Cardiac septum (tissue), 1 donor: ENCODE measurements around the gene PRDM7. TPM values are rescaled to one million over a fixed set of nuclear protein-coding genes. Genes with fewer than 3 reads are reported as not detected.
"Not testable (repeated sequence)": the region's sequence is repeated elsewhere in the genome, so short reads cannot be mapped to it uniquely, and the experiment has no call there.

Experiments used
- DNase-seq: peaks from one replicate; pipeline ENCODE4 v3.0.0-alpha.2; 2020; ENCODE audit warnings: low spot score
- intact Hi-C: fragments of 100-400 bp; cut with DNase I; formaldehyde crosslinking; loops from one replicate; pipeline ENCODE4 v1.14.0; 2022
- total RNA-seq: library from RNA; stranded (reverse); fragmentation: NEBNext Ultra II Directional; extraction: Animal tissue kit (Norgen Biotek cat#: 25700); gene quantifications from one replicate; pipeline ENCODE4 v1.2.1, GENCODE V29; 2021
- donor health status: DM: no; HTN: no; CAD: no.

PRDM7 gene
- total RNA-seq, 1 donor from 2014 or later: not detected

GRCh38 chr16:90018652-90019542 is 58.2 kb downstream of the PRDM7 start, which contains the start of gene DBNDD1:
TSS of gene DBNDD1 (minus strand) at chr16:90019456. CDS start at chr16:90019341, 115 bp downstream.
- DNase-seq: no peak
- intact Hi-C loops: no loop called here

GRCh38 chr16:90018297-90018651 is 58.9 kb downstream of the PRDM7 start:
- no peak for DNase-seq
- intact Hi-C loops: no loop called here

- intact Hi-C loops: no loop called here
- no peak for DNase-seq
Observed at GRCh38 chr16:90016339-90016950, 60.7 kb downstream of the PRDM7 start.

DNA sequence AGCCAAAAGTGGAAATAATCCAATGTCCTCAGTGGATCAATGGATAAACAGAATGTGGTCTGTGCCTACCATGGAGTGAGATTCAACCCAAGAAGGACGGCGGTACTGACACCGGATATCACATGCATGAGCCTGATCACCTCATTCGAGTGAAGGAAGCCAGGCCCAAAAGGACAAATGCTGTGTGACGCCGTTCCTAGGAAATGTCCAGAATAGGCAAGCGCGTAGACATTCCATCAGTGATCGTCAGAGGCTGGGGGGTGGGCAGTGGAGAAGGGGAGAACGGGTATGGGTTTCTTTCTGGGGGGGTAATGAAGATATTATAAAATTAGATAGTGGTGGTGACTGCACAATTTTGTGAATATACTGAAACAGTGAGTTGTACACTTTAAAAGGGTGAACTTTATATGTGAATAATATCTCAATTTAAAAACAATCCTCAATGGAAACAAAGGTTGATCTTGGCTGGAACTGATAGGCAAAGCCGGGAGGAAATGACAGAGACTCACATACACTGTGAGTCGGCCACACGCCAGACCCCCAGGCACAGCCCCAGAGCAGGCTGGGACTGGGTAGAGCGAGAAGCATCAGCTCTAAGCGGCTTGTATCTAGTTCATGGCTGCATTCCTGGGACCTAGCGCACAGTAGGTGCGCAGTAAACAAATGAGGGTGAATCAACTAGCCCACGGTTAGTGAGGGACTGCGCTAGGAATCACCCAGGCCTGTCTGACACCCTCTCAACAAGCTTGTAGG is 61.4 kb downstream of the PRDM7 start:
- DNase-seq: no peak
- intact Hi-C loops: no loop called here

DNA sequence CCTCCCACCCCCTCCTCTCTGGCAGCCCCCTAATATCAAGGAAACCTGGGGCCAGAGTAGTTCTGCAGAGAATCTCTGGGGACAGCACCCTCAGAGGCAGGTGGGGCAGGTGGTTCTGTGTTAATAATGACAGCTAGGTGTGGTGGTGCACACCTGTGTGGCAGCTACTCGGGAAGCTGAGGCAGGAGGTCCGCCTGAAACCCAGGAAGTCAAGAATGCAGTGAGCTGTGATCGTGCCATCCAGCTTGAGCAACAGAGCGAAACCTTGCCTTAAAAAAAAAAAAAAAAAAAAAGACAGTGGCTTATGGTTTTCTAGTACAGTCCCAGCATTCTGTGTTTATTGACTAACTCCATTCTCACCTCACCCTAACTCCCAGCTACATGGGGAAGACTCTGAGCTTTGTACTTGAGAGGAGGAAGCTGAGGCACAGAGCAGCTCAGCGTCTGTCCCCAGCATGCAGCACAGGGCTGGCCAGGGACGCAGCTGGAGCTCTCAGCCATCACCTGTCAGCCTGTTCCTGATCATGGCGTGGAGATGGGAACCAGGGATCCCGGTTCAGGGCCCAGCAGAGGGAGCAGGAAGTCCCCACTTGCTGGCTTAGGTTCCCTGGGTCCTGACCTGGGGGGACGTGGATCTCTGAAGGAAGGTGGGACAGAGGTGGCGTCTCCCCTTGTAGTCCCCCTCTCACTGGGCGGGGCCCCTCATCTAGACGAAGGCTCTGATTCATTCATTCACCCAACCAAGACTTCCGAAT is 64.0 kb downstream of the PRDM7 start:
- intact Hi-C loops: no loop called here
- DNase-seq: no peak

DNA sequence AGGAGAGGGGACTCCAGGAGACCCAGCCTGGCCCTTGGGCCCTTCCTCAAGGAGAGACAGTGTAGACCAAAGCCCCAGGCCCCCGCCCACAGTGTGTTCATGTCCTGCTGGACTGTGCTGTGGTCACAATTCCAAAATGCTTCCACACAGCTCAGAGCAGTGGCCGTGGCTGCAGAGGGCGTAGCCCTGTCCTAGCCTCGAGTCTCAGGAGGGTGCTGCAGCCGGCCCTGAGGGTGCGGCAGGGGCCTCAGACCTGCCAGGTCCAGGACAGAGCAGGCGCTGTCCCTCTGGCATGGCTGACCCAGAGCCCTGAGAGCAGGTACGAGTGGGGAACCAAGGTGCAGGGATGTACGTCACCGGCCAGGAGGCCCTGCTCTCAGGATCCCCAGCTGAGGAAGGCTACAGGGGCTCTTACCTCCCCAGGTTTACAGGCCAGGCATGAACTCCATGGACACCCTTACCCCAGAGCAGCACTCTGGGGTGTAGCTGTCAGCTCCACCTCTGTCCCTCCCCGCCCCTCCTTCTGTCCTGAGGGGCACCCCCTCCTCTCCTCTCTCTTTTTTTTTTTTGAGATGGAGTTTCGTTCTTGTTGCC is 65.1 kb downstream of the PRDM7 start:
- intact Hi-C loops: no loop called here
- DNase-seq: no peak

GRCh38 chr16:90011508-90011819 is 65.7 kb downstream of the PRDM7 start:
- intact Hi-C loops: no loop called here
- DNase-seq: no peak

DNA sequence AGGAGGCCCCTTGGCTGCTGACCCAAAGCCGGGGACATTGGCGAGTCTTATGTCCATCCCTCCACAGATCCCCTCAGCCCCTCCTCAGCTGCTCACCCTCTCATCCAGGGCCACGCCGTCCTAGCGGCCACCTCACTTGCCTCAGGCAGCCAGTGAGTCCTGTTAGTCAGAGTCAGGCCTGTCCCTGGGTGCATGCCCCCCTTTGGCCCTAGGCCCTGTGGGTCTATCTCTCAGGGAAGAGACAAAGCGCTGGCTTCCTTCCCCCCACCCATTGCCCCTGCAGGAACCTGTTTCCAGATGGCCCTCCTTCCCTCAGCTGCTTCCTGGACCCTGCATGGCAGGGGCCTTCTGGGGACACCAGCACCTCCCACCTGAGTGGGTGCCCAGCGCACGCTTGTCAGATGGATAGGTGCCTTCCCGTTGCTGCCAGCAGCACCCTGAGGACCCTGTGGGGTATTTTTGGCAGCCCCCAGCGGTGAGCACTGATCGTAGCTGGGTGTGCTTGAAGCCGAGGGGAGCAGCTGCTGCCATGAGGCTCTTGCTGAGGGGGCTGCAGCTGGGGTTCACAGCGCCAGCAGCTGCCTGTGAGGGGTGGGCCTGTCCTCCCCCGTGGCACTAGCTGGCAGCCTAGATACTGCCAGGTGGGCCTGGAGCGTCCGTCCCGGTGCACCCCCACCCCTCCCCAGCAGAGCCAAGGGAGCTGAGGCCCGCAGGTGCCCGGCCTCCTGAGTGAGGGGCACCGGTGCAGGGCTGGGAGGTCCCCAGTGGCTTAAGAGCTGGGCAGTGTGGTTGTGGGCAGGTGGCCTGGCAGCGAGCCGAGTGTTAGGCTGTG is 66.2 kb downstream of the PRDM7 start:
- no peak for DNase-seq
- intact Hi-C loops: no loop called here

- intact Hi-C loops: no loop called here
Observed at GRCh38 chr16:90009172-90009899, 67.8 kb downstream of the PRDM7 start.

DNA sequence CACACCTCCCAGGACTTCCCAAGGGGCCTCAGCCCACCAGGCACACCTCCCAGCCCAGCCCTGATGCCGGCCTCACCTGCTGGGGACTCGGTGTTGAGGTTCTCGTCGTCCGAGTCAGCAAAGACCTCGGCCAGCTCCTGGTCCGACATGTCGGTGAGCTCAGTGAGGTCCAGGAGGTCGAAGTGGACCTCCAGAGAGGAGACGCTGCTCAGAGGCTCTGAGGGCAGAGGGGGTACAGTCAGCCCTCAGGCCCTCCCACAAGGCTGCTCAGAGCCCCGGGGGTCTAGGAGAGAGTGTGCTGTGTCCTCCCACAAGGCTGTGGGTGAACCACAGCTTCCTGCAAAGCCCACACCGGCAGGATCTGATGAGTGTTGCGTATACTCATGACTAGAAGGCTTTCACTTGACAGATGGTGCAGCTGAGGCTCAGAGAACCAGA is 68.4 kb downstream of the PRDM7 start:
- no peak for DNase-seq
- intact Hi-C loops: no loop called here

More at GRCh38 chr16:90009172-90009899, 67.8 kb downstream of the PRDM7 start:
- no peak for DNase-seq

GRCh38 chr16:90007635-90008234 is 69.4 kb downstream of the PRDM7 start:
- DNase-seq, intact Hi-C loops: not testable (repeated sequence)

GRCh38 chr16:90007015-90007414 is 70.1 kb downstream of the PRDM7 start:
- no peak for DNase-seq
- intact Hi-C loops: no loop called here

Other genes starting within 250 kb of the PRDM7 start
- 0.92 TPM for gene SPIRE2, start 248.9 kb downstream of the PRDM7 start, total RNA-seq
- gene TCF25, start 203.7 kb downstream of the PRDM7 start, total RNA-seq: 106 TPM
- gene MC1R, start 158.5 kb downstream of the PRDM7 start, total RNA-seq: 4.0 TPM
- gene TUBB3, start 154.0 kb downstream of the PRDM7 start, total RNA-seq: 6.8 TPM
- 42.8 TPM for gene DEF8, start 128.6 kb downstream of the PRDM7 start, total RNA-seq
- gene DBNDD1, start 57.9 kb downstream of the PRDM7 start, total RNA-seq: 3.0 TPM